Stimulated activated CD4-positive, alpha-beta T cell treated with anti-CD3 and anti-CD28 coated beads, Interleukin-1b, Interleukin-23, amount 100 ng/mL, for 1 hour (primary cell): ENCODE results near the gene JPH3.

Source experiments
- DNase-seq, 2 donors: peaks; one replicate each; pipeline ENCODE4 v3.0.0-alpha.2; 2020; ENCODE audit warnings: low read depth in 2 of 2

The JPH3 gene

GRCh38 chr16:87626905-87627304 lies 24.6 kb downstream of the JPH3 start:
- no peak for DNase-seq

- no peak for DNase-seq
These were observed 25.4 kb downstream of the JPH3 start for GRCh38 chr16:87627542-87628245.

DNA sequence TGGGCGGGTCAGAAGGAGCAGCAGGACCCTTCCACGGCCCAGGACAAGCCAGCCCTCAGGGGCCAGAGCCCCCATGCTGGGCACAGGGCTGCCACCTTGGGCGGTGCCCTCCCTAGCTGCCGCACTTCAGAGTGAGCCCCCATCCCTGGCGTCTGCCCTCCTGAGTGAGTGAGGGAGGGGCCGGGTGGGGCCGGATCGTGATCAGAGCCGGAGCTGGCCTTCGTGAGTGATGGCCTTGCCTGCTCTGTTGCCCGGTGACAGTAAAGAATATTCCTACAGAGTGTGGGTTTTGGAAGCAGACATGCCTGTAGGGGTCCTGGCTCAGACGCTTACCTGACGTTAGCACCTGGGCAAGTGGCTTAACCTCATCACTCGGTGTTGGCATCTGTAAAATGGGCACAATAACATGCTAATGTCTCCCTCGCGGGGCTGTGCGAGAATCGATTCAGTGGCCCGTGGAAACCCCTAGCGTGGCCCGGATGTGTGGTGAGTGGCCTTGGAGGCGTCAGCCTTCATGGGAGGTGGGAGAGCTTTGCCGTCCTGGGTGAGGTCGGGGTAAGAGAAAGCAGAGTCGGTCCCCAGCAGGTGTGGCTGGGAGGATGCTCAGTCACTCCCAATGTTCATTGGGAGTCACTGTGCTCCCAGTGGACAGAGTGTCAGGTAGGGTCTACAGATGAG lies 26.1 kb downstream of the JPH3 start:
- no peak for DNase-seq

- DNase-seq = no peak
These were observed 26.6 kb downstream of the JPH3 start for GRCh38 chr16:87628940-87629339.

- no peak for DNase-seq
These were observed 28.8 kb downstream of the JPH3 start for GRCh38 chr16:87631067-87631466.

- no peak for DNase-seq
These were observed 32.1 kb downstream of the JPH3 start for GRCh38 chr16:87634411-87634810.

GRCh38 chr16:87635541-87636049 lies 33.3 kb downstream of the JPH3 start:
- DNase-seq = peak; percentile 27 to 42

DNA sequence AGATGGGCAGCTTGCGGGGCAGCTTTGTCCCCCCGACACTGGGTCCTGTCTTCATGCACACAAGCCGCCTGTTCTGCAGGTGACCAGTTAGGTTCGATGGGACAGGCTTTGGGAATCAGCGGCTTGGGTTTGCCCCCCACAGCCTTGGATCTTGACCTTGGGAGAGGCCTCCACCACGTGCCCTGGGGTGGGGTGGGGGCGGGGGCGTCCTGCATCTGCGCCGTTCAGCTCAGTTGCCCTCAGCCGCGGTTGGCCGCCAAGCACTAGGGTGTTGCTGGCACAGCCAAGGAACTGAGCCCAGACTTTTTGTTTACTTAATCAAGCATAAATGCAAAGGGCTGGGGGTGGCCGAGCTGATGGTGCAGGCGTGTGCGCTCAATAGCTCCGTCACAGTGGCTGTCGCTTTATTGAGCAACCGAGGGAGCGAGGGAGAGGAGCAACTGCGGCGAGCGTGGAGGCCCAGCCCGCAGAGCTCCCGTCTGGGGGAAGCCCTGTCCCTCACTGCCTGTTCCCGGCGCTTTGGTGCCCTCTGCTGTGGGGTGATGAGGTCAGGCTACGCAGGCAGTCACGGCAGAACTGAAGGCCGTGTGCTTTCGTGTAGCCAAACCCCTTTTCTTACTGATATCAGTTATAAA lies 33.9 kb downstream of the JPH3 start:
- peak; percentile 54 to 68 for DNase-seq

DNA sequence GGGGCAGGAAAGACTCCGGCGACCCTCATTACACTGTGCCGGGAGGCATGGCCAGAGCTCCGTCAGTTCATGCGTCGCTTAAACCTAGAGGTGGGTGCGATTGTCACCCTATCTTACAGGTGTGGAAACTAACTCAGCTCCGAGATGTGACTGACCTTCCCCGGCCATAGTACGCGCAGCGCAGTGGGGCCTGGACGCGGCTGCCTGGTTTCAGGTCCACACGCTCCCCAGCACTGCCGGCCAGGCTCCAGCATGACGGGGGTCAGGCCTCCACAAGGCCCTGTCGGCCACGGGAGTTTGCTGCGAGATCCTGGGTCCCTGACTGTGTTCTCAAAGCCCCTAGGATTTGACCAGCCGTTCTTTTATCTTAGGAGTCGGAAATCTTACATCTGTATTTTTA lies 34.4 kb downstream of the JPH3 start:
- no peak for DNase-seq

DNA sequence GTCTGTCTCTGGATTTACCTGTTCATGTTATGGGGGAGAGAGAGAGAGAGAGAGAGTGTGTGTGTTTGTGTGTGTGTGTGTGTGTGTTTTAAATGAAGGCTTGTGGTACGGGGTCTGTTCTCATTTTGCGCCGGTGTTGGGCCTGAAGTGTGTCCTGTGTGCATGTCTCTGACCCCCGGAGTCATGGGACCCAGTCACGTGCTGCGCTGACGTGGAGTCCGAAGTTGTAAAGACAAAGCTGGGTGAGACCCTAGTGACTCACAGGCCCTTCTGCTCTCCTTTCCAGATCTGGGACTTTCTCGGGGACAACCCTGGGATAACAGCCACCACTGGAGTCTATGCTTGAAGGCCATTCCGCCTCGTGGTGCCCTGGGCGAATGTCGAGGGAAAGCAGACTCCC lies 35.0 kb downstream of the JPH3 start:
- no peak for DNase-seq

DNA sequence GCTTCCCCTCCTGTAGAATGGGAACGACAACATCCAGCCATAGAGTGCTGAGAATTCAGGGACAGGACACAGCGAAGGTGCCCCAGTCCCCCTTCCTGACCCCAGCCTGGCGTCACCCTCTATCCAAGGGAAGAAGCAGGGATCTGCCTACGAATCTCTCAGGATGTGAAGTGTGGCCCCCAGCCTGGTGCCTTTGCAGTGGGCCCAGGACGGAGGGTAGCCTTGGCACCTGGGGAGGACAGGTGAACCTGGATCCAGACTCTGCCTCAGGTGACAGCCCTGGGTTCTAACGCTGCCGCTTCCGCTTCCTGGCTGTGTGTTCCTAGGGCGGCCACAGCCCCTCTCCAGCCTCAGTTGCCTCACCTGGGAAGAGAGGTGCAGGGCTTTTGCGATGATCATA lies 36.4 kb downstream of the JPH3 start:
- no peak for DNase-seq

- DNase-seq = no peak
These were observed 39.4 kb downstream of the JPH3 start for GRCh38 chr16:87641721-87642120.

- no peak for DNase-seq
These were observed 40.2 kb downstream of the JPH3 start for GRCh38 chr16:87642491-87642890.

DNA sequence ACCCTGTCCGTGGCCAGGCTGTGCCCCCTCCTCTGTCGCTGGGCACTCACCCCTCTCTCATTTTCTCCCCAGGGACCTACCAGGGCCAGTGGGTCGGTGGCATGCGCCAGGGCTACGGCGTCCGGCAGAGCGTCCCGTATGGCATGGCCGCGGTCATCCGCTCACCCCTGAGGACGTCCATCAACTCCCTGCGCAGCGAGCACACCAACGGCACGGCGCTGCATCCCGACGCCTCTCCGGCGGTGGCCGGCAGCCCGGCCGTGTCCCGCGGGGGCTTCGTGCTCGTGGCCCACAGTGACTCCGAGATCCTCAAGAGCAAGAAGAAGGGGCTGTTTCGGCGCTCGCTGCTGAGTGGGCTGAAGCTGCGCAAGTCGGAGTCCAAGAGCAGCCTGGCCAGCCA lies 41.9 kb downstream of the JPH3 start:
- DNase-seq = no peak

DNA sequence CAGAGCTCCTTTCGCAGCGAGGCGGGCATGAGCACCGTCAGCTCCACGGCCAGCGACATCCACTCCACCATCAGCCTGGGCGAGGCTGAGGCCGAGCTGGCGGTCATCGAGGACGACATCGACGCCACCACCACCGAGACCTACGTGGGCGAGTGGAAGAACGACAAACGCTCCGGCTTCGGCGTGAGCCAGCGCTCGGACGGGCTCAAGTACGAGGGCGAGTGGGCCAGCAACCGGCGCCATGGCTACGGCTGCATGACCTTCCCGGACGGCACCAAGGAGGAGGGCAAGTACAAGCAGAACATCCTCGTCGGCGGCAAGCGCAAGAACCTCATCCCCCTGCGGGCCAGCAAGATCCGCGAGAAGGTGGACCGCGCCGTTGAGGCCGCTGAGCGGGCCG lies 42.3 kb downstream of the JPH3 start:
- no peak for DNase-seq

- no peak for DNase-seq
These were observed 43.5 kb downstream of the JPH3 start for GRCh38 chr16:87645802-87646201.

- DNase-seq = no peak
These were observed 45.3 kb downstream of the JPH3 start for GRCh38 chr16:87647431-87648185.

DNA sequence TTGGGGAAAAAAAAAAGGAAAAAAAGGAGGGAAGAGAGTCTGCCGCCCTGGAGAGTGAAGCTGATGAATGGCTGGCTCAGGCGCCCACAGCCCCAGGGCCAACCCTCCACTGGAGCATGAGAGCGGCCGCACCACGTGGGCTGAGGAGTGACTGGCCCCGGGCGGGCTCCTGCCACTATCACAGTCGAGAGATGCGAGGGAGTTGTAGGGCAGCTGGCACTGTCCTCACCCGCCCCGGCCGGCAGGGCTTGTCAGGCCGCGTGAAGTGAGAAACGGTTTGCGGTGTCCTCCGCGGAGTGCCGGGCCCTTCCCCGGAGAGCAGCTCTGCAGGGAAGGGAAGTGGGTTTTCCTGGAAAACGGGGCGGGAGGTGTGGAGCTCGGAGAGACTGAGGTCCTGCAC lies 45.9 kb downstream of the JPH3 start:
- DNase-seq = no peak

GRCh38 chr16:87648698-87649487 lies 46.6 kb downstream of the JPH3 start:
- no peak for DNase-seq

GRCh38 chr16:87652386-87652785 lies 50.1 kb downstream of the JPH3 start:
- no peak for DNase-seq

- no peak for DNase-seq
These were observed 50.5 kb downstream of the JPH3 start for GRCh38 chr16:87652799-87653198.
